Limb (tissue), 2 donors: ENCODE results near the gene DCUN1D2.
"Not testable (repeated sequence)": the region's sequence is repeated elsewhere in the genome, so short reads cannot be mapped to it uniquely, and the experiment has no call there.

Experiments
- DNase-seq, 2 donors: peaks; one replicate each; pipeline ENCODE4 v3.0.0-alpha.2; 2016; ENCODE audit errors: extremely low spot score in 2 of 2

DCUN1D2 gene

DNA sequence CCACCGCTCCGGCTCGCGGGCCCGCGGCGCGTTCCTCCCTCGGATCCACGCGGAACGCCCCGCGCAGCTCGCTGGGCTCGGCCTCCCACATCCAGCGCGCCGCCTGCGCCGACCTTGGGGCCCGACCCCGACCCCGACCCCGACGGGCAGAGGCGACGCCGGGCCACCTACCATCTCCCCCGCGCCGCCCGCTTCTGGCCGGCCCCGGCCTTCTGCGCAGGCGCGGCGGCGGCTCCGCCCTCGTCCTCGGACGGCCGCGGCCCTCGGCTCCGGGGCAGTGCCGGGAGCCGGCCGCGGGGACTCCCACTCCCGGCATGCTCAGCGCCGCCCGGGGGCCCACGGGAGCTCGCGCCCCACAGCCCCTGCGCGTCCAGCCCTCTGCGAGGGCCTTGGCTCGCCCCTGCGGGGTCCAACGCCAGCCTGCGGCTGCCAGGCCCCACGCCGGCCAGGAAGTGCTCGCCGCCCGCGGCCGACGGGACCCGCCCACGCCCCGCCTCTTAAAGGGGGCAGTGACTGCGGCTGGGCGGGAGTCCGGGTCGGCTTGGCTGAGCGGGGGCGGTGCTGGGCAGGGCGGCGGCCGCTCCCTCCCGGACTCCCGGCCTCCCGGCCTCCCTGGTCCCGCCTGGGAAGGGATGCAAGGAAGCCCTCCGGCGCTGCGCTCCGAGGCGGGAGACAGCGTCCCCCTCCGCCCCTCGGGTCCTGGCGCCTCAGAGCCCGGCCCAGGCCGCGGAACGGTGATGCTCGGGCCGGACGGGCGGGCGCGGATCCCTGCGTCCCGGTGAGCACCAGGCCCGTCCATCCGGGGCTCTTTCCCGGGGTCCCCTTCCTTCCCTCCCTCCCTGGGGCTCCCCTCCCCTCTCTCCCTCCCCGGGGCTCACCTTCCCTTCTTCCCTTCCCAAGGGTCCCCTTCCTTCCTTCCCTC lies at the start of gene DCUN1D2:
Gene DCUN1D2 (minus strand): TSS at position 216 of the 922 bp plus-strand sequence. CDS start 42 bp downstream, at position 174.
- peak; percentile 91 to 94 for DNase-seq

DNA sequence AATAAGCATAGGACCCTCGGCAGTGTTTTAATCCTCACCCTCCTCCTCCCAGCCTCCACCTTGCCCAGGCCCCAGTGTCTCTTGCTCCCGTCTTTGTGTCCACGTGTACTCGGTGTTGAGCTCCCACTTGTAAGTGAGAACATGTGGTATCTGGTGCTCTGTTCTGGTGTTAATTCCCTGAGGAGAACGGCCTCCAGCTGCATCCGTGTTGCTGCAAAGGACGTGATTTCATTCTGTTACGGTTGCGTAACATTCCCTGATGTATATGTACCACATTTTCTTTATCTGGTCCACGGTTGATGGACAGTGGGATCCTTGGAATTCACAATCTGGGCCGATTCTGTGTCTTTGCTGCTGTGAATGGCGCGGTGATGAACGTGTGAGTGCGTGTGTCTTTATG lies 49.3 kb upstream of the DCUN1D2 start:
- DNase-seq: no peak

DNA sequence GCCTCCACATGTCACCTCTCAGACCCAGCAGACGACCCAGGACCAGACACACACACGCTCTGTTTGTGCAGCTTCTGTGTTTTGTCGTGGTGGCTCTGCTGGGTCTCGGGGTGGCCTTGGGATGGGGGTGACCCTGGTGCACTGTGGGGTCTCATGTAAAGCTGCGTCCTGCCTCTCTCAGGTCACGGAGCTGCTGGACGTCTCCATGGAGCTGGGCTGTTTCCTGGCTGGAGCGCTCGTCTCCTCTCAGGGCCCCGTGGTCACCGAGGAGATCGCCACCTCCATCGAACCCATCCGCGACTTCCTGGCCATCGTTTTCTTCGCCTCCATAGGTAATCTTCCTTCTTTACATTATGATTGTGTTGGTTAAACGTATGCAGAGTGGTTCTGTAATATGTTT lies 48.7 kb upstream of the DCUN1D2 start:
- no peak for DNase-seq

DNA sequence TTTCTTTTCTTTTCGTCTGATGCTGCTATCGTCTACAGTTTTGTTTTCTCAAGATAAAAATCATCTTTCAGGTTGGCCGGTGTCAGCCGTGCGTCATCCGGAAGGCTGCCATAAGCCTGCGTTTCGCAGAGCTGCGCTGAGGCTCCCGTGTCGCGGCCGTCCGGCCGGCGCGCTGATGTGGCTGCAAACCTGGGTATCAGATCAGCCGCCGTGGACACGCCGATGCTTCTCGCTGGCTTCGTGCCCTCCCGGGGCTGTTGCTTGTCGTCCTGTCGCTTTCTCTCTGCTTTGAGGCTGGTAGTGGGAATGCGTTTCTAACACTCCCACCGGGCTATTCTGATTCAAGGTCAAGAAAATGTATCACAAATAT lies 48.2 kb upstream of the DCUN1D2 start:
- no peak for DNase-seq

DNA sequence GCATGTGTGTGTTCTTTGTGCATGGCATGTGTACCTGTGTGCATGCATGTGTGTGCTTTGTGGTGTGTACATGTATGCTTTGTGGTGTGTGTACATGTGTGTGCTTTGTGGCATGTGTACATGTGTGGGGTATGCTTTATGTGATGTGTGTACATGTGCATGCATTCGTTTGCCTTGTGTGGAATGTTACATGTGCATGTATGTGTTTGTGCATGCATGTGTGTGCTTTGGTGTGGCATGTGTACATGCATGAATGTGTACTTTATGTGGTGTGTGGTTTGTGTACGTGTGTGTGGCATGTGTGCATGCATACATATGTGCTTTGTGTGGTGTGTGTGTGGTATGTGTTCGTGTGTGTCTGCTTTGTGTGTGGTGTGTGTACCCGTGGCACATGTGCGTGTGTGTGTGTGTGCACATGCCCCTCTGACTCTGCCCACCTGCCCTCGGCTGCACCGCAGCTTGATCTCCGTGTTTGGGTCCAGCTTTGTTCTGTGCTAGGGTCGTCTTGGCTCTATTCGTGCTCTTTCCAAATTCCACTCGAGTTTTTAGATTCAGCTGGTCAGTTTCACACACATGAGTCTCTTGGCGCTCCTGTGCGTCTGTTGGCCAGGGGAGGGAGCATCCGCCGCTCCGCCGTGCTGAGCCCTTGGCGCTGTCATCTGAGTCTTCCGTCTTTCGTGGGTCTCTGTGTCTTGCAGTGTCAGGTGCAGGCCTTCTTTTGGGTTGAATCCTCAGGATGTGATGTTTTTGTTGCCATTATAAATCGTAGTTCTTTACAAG lies 47.6 kb upstream of the DCUN1D2 start:
- DNase-seq: no peak

DNA sequence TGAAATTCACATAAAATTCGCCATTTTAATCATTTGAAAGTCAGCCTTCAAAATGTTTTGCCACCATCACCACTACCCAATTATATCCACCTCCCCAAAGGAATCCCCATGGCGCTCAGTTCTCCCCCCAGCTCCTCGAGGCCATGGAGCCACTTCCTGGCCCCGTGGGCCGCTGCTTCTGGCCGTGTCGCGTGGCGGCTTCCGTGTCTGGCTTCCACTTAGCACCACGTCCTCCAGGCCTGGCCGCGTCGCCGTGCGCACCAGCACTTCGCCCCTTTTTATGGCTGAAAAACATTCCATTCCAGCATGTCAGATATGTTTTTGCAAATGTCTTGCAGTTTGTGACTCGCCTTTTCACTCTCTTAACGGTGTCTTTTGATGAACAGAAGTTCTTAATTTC lies 46.7 kb upstream of the DCUN1D2 start:
- no peak for DNase-seq

DNA sequence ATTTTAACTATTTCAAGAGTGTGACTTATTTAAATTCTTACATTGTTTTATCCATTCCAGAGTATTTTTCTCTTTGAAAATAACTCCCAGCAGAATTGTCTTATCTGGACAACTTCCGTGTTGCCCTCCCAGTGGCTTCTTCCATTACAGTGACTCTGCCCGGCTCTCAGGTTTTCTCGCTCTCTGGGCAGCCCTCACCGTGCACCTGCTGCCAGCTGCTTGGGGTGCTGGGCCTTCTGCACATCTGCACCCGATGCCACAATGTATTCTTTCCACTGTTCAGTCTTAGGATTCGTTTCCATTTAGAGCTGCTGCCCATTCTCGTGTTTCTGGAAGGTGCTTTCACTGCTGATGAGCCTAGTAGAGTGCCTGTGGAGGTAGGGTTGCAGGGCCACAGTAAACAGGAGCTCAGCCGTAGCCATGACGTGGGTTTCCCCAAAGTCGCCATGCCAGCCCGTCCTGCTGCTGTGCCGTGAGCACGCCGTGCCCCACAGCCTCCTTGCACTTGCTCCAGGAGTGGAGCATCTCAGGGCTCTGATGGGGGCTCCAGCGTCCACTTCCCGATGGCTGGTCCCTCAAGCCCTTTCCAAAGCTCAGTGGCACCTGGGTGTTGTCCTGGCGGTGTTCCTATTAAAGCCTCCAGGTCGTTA lies 46.1 kb upstream of the DCUN1D2 start:
- no peak for DNase-seq

DNA sequence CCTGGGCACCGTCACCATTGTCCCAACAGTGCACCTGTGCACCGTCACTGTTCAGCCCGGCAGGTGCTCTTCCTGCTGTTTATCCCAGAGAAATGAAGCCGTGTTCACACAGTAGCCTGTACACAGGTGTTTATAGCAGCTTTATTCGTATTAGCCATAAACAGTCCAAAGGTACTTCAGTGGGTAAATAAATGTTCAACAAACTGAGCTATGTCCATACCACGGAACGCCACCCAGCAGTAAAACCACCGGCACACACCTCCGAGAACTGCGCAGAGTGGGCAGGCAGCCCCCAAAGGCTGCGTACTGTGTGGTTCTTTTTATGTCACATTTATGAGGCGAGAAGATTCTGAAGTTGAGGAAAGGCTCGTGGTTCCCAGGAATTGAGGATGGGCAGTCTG lies 44.9 kb upstream of the DCUN1D2 start:
- DNase-seq: peak in 1 of 2 donors; percentile 6

DNA sequence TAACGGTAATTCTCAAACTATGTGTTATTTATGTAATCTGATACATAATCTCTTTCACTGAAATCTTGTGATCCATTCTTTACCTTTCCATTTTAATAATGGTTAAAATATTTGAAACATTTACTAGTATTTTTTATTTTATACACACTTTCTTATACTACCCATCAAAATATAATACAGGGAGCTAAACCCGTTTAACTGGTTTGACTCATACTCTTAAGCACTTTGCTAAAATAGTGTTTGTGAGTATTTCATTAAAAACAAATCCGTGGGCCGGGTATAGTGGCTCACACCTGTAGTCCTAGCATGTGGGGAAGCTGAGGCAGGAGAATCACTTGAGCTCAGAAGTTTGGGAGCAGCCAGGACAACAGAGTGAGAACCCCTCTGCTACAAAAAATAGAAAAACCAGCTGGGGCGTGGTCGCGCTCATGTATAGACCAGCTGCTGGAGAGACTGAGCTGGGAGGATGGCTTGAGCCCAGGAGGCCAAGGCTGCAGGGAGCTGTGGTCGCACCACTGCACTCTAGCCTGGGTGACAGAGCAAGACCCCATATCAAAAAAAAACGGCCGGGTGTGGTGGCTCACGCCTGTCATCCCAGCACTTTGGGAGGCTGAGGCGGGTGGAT lies 43.8 kb upstream of the DCUN1D2 start:
- DNase-seq: peak in 1 of 2 donors; percentile 6

DNA sequence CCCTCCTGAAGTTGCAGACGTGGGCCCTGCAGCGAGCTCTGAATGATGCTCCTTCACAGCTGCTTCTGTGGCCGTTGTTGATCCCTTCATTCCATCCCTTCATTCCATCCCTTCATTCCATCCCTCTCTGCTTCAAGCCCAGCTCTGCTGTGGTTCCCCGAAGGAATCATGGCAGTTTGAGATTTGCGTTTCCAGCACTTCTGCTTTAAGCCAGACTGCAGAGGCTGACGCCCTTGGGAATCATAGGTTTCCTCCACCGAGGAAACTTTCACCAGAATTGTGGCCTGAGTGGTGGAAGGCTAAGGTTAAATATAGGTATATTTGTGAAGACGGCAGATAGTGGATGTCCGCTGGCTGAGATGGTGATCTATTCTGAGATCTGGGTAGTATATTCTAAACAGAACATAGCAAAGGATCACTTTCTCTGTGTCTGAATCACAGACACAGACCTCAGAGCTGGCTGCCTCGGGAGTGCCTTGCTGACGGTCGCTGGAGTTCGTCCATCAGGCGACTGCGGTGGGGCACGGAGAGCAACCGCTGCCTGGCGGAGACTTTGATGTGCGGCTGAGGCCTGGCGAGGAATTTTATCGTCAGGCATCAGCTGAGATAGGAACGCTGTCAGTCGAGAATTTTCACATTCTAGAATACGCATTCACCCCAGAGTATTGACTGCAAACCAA lies 42.8 kb upstream of the DCUN1D2 start:
- no peak for DNase-seq

DNA sequence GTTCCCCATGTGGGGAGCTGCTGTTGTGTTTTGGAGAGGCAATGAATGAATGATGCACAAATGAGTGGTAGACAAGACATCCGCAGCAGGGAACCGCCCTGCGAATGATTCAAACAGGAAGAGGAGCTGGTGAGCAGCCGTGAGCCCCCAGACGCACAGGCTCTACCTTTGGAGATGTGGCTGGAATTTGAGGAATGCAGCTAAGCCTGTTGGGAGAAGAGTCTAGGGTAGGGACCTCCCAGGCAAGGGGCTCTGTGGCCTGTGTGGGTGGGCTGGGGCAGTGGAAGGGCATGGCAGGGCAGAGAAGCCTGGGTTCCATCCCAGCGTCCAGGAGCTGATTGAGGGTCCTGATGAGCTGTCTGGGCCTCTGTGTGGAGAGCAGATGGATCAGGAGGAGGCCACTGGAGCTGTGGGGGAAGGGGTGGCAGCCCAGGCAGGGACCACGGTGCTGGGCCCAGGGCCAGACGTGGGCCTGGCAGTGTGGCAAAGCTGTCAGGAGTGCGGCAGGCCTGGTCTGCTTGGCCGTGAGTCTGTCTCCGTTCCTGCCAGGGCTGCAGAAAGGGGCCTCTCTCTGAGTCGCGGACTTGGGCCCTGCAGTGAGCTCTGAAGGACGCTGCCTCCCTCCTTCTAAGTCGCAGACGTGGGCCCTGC lies 41.8 kb upstream of the DCUN1D2 start:
- peak in 1 of 2 donors; percentile 27 for DNase-seq

DNA sequence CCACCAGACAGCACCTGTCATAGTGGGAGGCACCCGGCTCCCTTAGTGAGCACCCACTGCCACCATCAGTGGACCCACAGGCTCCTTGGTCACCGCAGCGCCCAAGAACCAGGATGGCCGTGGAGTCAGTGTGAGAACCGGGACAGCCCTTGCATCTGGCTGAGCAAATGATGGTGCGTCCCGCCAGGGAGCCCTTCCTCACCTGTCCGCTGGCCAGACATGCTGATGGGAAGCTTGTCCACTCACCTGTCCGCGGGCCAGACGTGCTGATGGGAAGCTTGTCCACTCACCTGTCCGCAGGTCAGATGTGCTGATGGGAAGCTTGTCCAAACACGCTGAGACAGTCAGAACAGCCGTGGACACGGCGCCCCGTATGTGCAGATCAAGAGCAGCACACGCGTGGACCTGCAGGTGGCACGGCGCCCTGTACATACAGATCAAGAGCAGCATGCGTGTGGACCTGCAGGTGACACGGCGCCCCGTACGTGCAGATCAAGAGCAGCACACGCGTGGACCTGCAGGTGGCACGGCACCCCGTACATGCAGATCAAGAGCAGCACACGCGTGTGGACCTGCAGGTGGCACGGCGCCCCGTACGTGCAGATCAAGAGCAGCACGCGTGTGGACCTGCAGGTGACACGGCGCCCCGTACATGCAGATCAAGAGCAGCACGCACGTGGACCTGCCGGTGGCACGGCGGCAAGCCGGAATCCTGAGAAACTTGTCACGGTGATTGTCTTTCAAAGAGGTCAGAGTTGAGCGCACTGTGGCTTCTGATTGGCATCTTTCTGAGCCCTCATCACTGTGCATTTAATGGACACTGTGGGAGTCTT lies 40.7 kb upstream of the DCUN1D2 start:
- DNase-seq: no peak

DNA sequence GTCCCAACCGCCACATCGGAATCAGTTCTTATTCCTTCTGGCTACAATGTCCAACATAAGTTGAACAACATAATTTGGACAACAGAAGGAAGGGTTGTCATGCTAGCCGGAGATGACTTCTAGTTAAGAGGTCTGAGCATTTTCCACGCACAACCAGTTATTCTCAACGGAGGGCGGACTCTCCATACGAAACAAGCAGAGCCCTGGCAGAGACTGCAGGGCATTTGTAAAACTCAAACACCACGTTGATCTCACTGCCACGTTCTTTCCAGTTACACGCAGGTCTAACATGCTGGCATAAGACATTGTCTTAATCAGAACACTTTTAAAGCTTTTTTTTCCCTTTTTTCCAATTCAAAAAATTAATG lies 38.3 kb upstream of the DCUN1D2 start:
- no peak for DNase-seq

DNA sequence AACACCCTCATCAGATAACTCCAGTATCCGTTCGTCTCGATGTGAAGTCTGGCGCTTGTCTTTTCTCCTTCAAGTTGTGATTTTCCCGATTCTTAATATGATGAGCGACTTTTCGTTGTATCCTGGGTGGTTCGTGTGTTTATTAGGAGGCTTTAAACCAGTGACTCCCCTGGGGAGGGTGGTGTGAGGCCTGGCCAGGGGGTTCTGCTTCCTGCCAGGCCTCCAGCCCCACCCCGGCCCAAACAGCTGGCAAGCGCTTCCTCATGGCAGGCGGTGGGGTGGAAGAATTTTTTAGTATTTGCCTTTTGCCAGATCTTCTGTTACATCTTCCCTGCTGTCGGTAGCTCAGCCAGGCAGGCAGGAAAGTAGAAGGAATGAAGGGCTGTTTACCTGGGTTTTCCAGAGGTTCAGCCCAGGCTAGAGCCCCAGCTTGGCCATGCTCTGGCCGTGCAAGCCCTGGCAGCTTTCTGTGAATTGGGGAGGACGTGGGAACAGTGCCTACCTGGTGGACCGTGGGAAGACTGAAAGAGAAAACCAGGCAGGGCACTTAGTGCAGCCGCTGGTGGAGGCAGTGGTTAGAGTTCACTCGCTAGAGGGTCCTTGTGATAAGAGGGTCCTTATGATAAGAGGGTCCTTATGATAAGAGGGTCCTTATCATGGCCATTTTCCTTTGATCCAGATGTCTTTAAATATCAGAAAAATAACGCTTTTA lies 37.7 kb upstream of the DCUN1D2 start:
- DNase-seq: no peak

DNA sequence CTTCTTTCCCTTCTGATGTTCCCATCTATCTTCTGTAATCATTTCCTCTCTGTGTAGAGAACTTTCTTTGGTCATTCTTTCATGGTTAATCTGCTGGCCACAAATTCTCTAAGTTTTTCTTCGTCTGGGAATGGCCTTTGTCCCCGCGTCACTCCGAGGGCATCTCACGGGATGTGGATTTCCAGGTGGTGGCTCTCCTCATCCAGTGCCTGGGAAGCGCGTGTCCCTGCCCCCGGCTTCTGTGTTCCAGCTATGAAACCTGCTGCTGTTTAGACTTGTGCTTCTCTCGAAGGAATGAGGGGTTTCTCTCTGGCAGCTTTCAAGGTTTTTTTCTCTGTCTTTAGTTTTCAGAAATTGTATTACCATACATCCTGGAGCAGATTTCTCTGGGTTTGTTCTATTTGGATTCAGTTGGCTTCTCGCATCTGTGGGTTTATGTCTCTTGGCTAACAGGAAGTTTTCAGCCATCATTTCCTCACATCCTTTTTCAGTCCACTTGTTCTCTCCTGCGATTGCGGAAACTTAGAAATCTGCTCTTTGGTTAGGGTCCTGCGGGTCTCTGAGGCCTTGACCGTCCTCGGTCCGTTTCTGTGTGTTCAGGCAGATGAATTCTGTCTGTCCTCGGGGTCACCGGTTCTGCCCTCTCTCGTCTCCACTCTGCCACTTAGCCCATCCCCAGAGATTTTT lies 36.9 kb upstream of the DCUN1D2 start:
- no peak for DNase-seq

DNA sequence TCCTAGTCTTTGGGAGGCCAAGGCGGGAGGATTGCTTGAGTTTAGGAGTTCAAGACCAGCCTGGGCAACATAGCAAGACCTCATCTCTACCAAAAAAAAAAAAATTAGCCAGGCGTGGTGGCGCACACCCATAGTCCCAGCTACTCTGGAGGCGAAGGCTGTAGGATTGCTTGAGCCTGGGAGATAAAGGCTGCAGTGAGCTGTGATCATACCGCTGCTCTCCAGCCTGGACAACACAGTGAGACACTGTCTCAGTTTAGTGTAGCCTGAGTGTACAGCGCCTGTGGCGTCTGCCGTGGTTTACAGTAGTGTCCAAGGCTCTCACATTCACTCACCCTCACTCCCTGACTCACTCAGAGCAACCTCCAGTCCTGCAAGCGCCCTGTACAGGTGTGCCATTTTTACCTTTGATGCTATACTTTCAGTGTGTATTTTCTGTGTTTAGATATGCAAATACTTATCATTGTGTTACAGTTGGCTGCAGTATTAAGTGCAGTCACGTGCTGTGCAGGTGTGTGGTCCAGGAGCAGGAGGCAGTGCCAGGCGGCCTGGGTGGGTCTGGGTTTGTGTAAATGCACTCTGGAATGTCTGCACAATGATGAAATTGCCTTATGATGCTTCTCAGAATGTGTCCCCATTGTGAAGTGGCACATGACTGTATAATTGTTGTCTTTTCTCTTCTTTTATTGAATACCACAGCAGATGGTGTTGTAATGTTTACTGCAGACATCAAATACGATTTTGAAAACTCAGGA lies 36.1 kb upstream of the DCUN1D2 start:
- no peak for DNase-seq

DNA sequence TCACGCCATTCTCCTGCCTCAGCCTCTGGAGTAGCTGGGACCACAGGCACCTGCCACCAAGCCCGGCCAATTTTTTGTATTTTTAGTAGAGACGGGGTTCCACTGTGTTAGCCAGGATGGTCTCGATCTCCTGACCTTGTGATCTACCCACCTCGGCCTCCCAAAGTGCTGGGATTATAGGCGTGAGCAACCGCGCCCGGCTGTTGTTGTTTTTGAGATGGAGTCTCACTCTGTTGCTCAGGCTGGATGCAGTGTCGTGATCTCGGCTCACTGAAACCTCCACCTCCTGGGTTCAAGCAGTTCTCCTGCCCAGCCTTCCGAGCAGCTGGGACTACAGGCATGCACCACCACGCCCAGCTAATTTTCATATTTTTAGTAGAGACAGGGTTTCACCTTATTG lies 31.9 kb upstream of the DCUN1D2 start:
- not testable (repeated sequence) for DNase-seq

DNA sequence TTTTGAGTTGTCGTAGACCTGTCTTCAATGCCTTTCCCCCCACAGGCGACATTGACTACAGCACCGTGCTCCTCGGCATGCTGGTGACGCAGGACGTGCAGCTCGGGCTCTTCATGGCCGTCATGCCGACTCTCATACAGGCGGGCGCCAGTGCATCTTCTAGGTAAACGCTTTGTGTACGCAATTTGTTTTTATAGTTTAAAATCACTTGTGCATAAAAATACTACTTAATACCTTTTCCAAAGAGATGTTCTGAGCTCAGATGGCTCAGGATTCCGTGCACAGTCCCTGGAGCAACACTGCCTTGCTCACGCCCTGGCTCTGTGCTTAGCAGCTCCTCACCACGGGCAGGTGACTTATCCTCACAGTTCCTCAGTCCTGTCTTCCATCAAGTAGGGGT lies 30.1 kb upstream of the DCUN1D2 start:
- no peak for DNase-seq
